ENCODE data around the gene ABHD1. TPM values are rescaled to one million over a fixed set of nuclear protein-coding genes. Genes with fewer than 3 reads are reported as not detected.

ABHD1 gene
- total RNA-seq, 1 experiment from 2014 or later: 0.46 TPM

GRCh38 chr2:27137322-27137935, 13.8 kb downstream of the ABHD1 start:
- no peak overlapping the region for H3K27ac ChIP-seq (ENCODE audit: low read length)
- CTCF ChIA-PET: interaction anchor here (0.7 kb wide), 1 partner anchor 144 kb away, joined by 5 read pairs; no protein-coding TSS in a partner anchor
- no TSS peak for BruUV-seq (replicated peaks)

GRCh38 chr2:27138111-27138510, 14.5 kb downstream of the ABHD1 start:
- peaks cover 5% of the 10 kb centered on the region for H3K4me1 ChIP-seq (ENCODE audit: control insufficient read depth, insufficient read depth, low read length)
- no peaks in the 10 kb centered on the region for H3K9me3 ChIP-seq (ENCODE audit: control insufficient read depth, insufficient read depth, low read depth, low read length)
- in situ Hi-C loops (cut with HindIII; ENCODE audit: low pct_unique_long_range_greater_than_20kb, low sequenced_read_pairs): no loop called here
- DNase-seq (ENCODE audit: low read depth, low spot score) (no peak), ATAC-seq (no peak)
- no peak for TF ChIP-seq POLR2AphosphoS5 (IDR thresholded peaks at IDR 0.05; ENCODE audit: low read depth, low read length)
- TF ChIP-seq CTCF (IDR thresholded peaks at IDR 0.05): no peak
- TF ChIP-seq TCF7L2 (IDR thresholded peaks at IDR 0.05; ENCODE audit: low read depth, low read length): no peak
- no peak for TF ChIP-seq SIN3A (IDR thresholded peaks at IDR 0.05; ENCODE audit: borderline replicate concordance, insufficient read depth, low read depth, low read length)
- no peak overlapping the region for H3K4me3 ChIP-seq (ENCODE audit: low read depth in 2 of 2, low read length in 2 of 2)
- intact Hi-C loops (cut with micrococcal nuclease; ENCODE audit: unreplicated experiment): no loop called here
- peaks cover 2% of the 10 kb centered on the region; the same call in 1 of the 2 replicates for H3K36me3 ChIP-seq (ENCODE audit: control insufficient read depth, insufficient read depth, low read length)
- H3K27ac ChIP-seq (ENCODE audit: low read length): no peak overlapping the region
- POLR2A ChIA-PET: interaction anchor here (0.5 kb wide), 1 partner anchor 30 kb away, joined by 3 read pairs; no protein-coding TSS in a partner anchor
- H3K27me3 ChIP-seq (ENCODE audit: control insufficient read depth, insufficient read depth, low read length): 0 out of 2 replicates have a peak, but pooled peaks cover 4% of the 10 kb centered on the region
- no TSS peak for BruUV-seq (replicated peaks)
- CTCF ChIA-PET: no interaction called here

More at GRCh38 chr2:27137322-27137935, 13.8 kb downstream of the ABHD1 start:
- no peak for TF ChIP-seq REST (IDR thresholded peaks at IDR 0.05; ENCODE audit: insufficient read depth in 1 of 2, low read depth in 2 of 2, low read length in 1 of 2)
- no peak for TF ChIP-seq CTCF (IDR thresholded peaks at IDR 0.05)
- TF ChIP-seq SIN3A (IDR thresholded peaks at IDR 0.05; ENCODE audit: borderline replicate concordance, insufficient read depth, low read depth, low read length): no peak
- no peak for TF ChIP-seq POLR2AphosphoS5 (IDR thresholded peaks at IDR 0.05; ENCODE audit: low read depth, low read length)
- TF ChIP-seq TCF7L2 (IDR thresholded peaks at IDR 0.05; ENCODE audit: low read depth, low read length): no peak
- in situ Hi-C loops (cut with HindIII; ENCODE audit: low pct_unique_long_range_greater_than_20kb, low sequenced_read_pairs): no loop called here
- peaks cover 5% of the 10 kb centered on the region for H3K4me1 ChIP-seq (ENCODE audit: control insufficient read depth, insufficient read depth, low read length)
- H3K27me3 ChIP-seq (ENCODE audit: control insufficient read depth, insufficient read depth, low read length): no peaks in the 10 kb centered on the region
- H3K4me3 ChIP-seq (ENCODE audit: low read depth in 2 of 2, low read length in 2 of 2): no peak overlapping the region
- POLR2A ChIA-PET: no interaction called here
- H3K36me3 ChIP-seq (ENCODE audit: control insufficient read depth, insufficient read depth, low read length): peaks cover 3% of the 10 kb centered on the region; the same call in 1 of the 2 replicates
- ATAC-seq (no peak), DNase-seq (ENCODE audit: low read depth, low spot score) (no peak)
- intact Hi-C loops (cut with micrococcal nuclease; ENCODE audit: unreplicated experiment): no loop called here
- no peaks in the 10 kb centered on the region for H3K9me3 ChIP-seq (ENCODE audit: control insufficient read depth, insufficient read depth, low read depth, low read length)
